ENCODE measurements around the gene NDUFAB1. TPM values are rescaled to one million over a fixed set of nuclear protein-coding genes. Genes with fewer than 3 reads are reported as not detected.

The NDUFAB1 gene
- total RNA-seq, 1 donor from 2014 or later = 621 TPM

Other genes starting within 250 kb of the NDUFAB1 start
- gene COG7, start 143.1 kb downstream of the NDUFAB1 start, total RNA-seq = 11.3 TPM
- gene GGA2, start 85.8 kb downstream of the NDUFAB1 start, total RNA-seq = 52.1 TPM
- gene EARS2, start 39.0 kb downstream of the NDUFAB1 start, total RNA-seq = 22.0 TPM
- 73.8 TPM for gene UBFD1, start 38.6 kb downstream of the NDUFAB1 start, total RNA-seq
- gene PALB2, start 45.0 kb upstream of the NDUFAB1 start, total RNA-seq = 5.5 TPM
- gene DCTN5, start 45.1 kb upstream of the NDUFAB1 start, total RNA-seq = 37.6 TPM
- gene PLK1, start 82.6 kb upstream of the NDUFAB1 start, total RNA-seq = 0.52 TPM
- gene ERN2, start 116.9 kb upstream of the NDUFAB1 start, total RNA-seq = not detected
- gene CHP2, start 158.7 kb upstream of the NDUFAB1 start, total RNA-seq = not detected
- gene PRKCB, start 239.7 kb upstream of the NDUFAB1 start, total RNA-seq = 2.5 TPM

Data from left ventricle myocardium superior (tissue), 1 donor.